Right atrium auricular region (tissue), 2 donors: ENCODE measurements around the gene CD244. TPM values are rescaled to one million over a fixed set of nuclear protein-coding genes. Genes with fewer than 3 reads are reported as not detected.
"Not testable (repeated sequence)": the region's sequence is repeated elsewhere in the genome, so short reads cannot be mapped to it uniquely, and the experiment has no call there.

Experiments
- DNase-seq: peaks from one replicate; pipeline ENCODE4 v3.0.0-alpha.2; 2019; ENCODE audit warnings: low spot score
- H3K27ac ChIP-seq, 2 donors: fragments of 200-600 bp; sonication (generic); 1 replicate in 1 of 2; 2 replicates in 1 of 2; pipeline ENCODE4 v1.5.1; 2016 to 2019
- H3K27me3 ChIP-seq, 2 donors: fragments of 200-600 bp; sonication (generic); one replicate each; pipeline versions ENCODE4 v1.5.1 to v1.6.0; 2017 to 2019
- H3K36me3 ChIP-seq: fragments of 200-600 bp; sonication (generic); one replicate; pipeline ENCODE4 v1.5.1; 2016
- H3K4me1 ChIP-seq, 2 donors: fragments of 200-600 bp; sonication (generic); one replicate each; pipeline versions ENCODE4 v1.5.1 to v1.6.0; 2017 to 2019
- H3K4me3 ChIP-seq, 2 donors: fragments of 200-600 bp; sonication (generic); 1 replicate in 1 of 2; 2 replicates in 1 of 2; pipeline ENCODE4 v1.5.1; 2017 to 2019; ENCODE audit warnings: mild to moderate bottlenecking in 1 of 2, moderate library complexity in 1 of 2
- H3K9me3 ChIP-seq, 2 donors: fragments of 200-600 bp; sonication (generic); one replicate each; pipeline ENCODE4 v1.5.1; 2019
- total RNA-seq, 2 donors: library from RNA; depleted of rRNA; stranded (reverse); fragments of >200 nt; gene quantifications; one replicate each; pipeline ENCODE4 v1.1.0, GENCODE V29; 2016
- TF ChIP-seq, protein P1 (sequence below), 2 donors: fragments of 200-600 bp; sonication (generic); IDR thresholded peaks; one replicate each; pipeline ENCODE4 v1.5.1; 2019; ENCODE audit warnings: antibody characterized with exemption in 2 of 2

Gene CD244
- total RNA-seq, 2 donors from 2014 or later: 0.41 to 0.86 TPM

DNA sequence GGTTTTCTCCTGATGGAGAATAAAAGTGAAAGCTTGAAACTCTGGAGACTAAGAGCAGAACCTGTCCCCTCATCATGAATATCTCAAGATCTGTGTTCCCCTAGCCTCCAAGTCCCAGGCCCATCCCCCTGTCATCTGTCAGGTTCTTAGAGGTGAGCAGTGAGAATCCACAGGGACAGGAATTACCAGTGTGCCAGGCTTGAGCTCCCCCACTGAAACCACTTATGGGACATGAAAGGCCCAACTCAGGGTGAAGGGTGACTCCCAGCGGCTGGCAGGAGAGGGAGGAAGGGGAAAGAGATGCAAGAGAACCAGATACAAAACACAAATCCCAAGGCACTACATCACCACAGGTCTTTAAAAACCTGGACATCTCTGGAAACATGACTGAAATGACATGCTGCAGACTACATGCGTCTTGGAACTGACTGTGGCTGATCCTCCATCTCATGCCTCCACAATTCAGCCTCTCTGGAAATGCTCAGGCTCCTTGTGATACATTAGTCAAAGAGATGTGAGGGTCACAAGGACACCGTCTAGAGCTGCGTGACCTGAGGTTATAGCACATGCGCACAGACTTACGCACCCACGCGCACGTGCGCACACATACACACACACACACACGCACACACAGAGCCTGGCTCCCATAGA lies 73.5 kb downstream of the CD244 start:
- H3K27me3 ChIP-seq: no peaks in the 10 kb centered on the region
- H3K4me3 ChIP-seq: no peak overlapping the region
- H3K4me1 ChIP-seq: no peaks in the 10 kb centered on the region
- TF ChIP-seq, protein P1, sequence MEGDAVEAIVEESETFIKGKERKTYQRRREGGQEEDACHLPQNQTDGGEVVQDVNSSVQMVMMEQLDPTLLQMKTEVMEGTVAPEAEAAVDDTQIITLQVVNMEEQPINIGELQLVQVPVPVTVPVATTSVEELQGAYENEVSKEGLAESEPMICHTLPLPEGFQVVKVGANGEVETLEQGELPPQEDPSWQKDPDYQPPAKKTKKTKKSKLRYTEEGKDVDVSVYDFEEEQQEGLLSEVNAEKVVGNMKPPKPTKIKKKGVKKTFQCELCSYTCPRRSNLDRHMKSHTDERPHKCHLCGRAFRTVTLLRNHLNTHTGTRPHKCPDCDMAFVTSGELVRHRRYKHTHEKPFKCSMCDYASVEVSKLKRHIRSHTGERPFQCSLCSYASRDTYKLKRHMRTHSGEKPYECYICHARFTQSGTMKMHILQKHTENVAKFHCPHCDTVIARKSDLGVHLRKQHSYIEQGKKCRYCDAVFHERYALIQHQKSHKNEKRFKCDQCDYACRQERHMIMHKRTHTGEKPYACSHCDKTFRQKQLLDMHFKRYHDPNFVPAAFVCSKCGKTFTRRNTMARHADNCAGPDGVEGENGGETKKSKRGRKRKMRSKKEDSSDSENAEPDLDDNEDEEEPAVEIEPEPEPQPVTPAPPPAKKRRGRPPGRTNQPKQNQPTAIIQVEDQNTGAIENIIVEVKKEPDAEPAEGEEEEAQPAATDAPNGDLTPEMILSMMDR (IDR thresholded peaks at IDR 0.05): no peak
- no peaks in the 10 kb centered on the region for H3K9me3 ChIP-seq
- H3K27ac ChIP-seq: no peak overlapping the region
- no peak for DNase-seq
- H3K36me3 ChIP-seq: no peaks in the 10 kb centered on the region

DNA sequence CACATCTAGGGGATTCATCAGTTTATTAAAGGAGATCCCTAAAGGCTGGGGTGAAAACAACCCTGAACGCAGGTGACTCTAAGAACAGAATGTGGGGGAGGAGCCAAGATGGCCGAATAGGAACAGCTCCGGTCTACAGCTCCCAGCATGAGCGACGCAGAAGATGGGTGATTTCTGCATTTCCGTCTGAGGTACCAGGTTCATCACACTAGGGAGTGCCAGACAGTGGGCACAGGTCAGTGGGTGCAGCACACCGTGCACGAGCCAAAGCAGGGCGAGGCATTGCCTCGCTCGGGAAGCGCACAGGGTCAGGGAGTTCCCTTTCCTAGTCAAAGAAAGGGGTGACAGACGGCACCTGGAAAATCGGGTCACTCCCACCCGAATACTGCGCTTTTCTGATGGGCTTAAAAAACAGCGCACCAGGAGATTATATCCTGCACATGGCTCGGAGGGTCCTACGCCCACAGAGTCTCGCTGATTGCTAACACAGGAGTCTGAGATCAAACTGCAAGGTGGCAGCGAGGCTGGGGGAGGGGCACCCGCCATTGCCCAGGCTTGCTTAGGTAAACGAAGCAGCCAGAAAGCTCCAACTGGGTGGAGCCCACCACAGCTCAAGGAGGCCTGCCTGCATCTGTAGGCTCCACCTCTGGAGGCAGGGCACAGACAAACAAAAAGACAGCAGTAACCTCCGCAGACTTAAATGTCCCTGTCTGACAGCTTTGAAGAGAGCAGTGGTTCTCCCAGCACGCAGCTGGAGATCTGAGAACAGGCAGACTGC lies 79.5 kb downstream of the CD244 start:
- not testable (repeated sequence) for H3K4me1 ChIP-seq, H3K36me3 ChIP-seq, H3K27me3 ChIP-seq, DNase-seq, H3K4me3 ChIP-seq, H3K27ac ChIP-seq, H3K9me3 ChIP-seq

DNA sequence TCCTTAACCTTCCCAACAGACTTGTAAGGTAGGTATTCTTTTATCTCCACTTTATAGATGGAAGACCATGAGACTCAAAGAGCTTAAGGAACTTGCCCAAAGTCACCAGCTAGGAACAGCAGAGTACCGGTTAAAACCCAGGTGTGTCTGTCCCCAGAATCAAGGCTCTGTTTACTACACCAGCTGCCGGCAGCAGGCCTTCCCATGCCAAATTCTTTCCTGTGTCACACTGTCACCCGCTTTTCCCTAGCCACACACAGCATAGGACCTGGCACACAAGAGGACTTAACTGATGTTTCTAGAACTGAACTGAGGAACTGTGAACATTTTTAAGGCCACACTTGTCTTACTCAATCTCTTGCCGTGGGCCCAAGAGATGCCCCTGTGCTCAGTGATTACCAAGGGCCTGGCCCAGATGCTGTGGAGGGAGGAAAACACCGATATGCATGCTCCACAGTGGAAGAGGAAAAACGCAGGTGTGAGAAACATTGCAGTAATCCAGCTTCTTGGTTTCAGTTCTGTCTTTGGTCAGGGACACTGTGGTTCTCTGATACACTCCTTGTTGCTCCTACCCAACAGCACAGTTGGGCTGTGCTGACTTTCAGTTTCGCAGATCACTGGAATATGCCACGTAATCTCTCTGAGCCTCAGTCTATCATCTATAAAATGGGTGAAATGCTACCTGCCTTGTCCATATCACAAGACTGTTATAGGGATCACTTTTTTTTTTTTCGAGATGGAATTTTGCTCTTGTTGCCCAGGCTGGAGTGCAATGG lies 80.6 kb downstream of the CD244 start:
- TF ChIP-seq, protein P1 (IDR thresholded peaks at IDR 0.05): no peak
- Histone ChIP-seq H3K27me3 (no peaks in the 10 kb centered on the region), H3K9me3 (no peaks in the 10 kb centered on the region), H3K27ac (no peak overlapping the region), H3K4me1 (no peaks in the 10 kb centered on the region), H3K4me3 (no peak overlapping the region), H3K36me3 (no peaks in the 10 kb centered on the region)
- no peak for DNase-seq

DNA sequence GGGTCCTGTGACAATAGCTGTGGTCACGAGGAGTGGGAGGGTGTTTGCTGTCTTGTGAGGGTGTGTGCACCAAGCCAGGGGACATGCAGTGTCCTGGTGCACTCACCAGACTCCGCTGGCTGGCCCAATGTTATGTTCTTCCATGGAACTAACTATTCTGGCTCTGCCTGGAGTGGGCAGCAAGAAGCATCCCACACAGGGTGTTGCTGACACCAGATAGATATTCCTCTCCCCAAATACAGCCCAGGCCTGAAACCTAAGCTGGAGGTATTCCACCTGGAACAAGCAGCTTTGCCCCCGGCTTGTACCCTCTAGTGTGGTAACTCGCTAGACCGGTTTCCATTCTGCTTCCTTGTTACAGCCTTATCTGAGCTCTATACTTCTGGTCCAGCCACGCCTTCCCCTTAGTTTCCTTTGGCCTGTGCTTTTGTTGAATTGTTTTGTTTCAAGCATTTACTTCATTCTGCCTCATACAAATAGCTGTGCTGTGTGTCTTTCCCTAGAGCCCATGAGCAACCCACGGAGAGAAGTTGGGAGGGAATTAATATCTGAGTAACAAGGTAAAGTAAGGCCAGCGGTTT lies 81.4 kb downstream of the CD244 start:
- Histone ChIP-seq H3K9me3 (no peaks in the 10 kb centered on the region), H3K36me3 (no peaks in the 10 kb centered on the region), H3K27me3 (no peaks in the 10 kb centered on the region), H3K27ac (no peak overlapping the region), H3K4me1 (no peaks in the 10 kb centered on the region), H3K4me3 (no peak overlapping the region)
- DNase-seq: no peak
- TF ChIP-seq, protein P1 (IDR thresholded peaks at IDR 0.05): no peak

DNA sequence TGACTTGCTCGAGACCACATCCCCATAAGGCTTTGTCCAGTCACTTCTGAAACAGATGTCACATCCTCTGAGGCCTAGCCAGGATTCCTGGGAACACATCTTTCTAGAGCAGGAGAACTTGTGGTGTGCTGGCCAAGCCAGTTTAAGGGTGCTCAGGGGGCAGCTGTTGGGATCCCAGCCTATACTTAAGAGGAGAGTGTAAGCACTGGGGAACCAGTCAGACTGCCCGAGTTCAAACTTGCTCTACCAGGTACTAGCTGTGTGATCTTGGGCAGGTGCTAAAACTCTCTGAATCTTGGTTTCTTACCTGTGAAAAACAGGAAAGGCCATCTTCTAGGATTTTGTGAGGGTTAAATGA lies 82.3 kb downstream of the CD244 start:
- no peaks in the 10 kb centered on the region for H3K36me3 ChIP-seq
- TF ChIP-seq, protein P1 (IDR thresholded peaks at IDR 0.05): no peak

More for the DNA sequence above, 82.3 kb downstream of the CD244 start:
- Histone ChIP-seq H3K27ac (no peak overlapping the region), H3K4me1 (no peaks in the 10 kb centered on the region), H3K27me3 (no peaks in the 10 kb centered on the region), H3K4me3 (no peak overlapping the region), H3K9me3 (no peaks in the 10 kb centered on the region)
- no peak for DNase-seq

Other genes with a start within 250 kb of the CD244 start
- gene SLAMF1, start 215.8 kb downstream of the CD244 start, total RNA-seq: under 1 TPM; 0.11 to 0.31 TPM
- 1 to 10 TPM; 1.2 to 3.2 TPM for gene CD48, start 151.1 kb downstream of the CD244 start, total RNA-seq
- under 1 TPM in 1 of 2 donors, not detected in 1; 0.98 TPM for gene SLAMF7, start 123.6 kb downstream of the CD244 start, total RNA-seq
- under 1 TPM; 0.19 to 0.20 TPM for gene LY9, start 66.7 kb downstream of the CD244 start, total RNA-seq
- gene ITLN1, start 22.3 kb upstream of the CD244 start, total RNA-seq: 1,000 to 10,000 TPM; 1,064 to 3,973 TPM
- 1 to 10 TPM; 2.0 to 6.3 TPM for gene ITLN2, start 91.9 kb upstream of the CD244 start, total RNA-seq
- gene F11R, start 158.3 kb upstream of the CD244 start, total RNA-seq: 10 to 100 TPM; 11.2 to 26.2 TPM
- gene TSTD1, start 176.1 kb upstream of the CD244 start, total RNA-seq: 100 to 1,000 TPM in 1 of 2 donors, 10 to 100 TPM in 1; 95.0 to 118 TPM
- 10 to 100 TPM; 21.7 to 25.5 TPM for gene USF1, start 183.1 kb upstream of the CD244 start, total RNA-seq
- 1 to 10 TPM; 1.4 to 4.6 TPM for gene ARHGAP30, start 207.0 kb upstream of the CD244 start, total RNA-seq
- gene NECTIN4, start 226.7 kb upstream of the CD244 start, total RNA-seq: under 1 TPM in 1 of 2 donors, not detected in 1; 0.75 TPM
- gene KLHDC9, start 235.5 kb upstream of the CD244 start, total RNA-seq: 1 to 10 TPM; 2.9 to 7.8 TPM